Gastroesophageal sphincter (tissue), 4 donors: ENCODE measurements around the gene LRRC42. TPM values are rescaled to one million over a fixed set of nuclear protein-coding genes. Genes with fewer than 3 reads are reported as not detected.

Source experiments
- ATAC-seq: fragments of 150-250 bp; one replicate; pipeline ENCODE4 v1.9.1; 2016; ENCODE audit warnings: mild to moderate bottlenecking, moderate library complexity
- H3K27ac ChIP-seq, 4 donors: fragments of 200-600 bp; sonication (generic) in 3 of 4; 1 replicate in 3 of 4; 2 replicates in 1 of 4; pipeline ENCODE4 v1.5.1; 2016 to 2019
- H3K27me3 ChIP-seq: fragments of 200-600 bp; sonication (generic); one replicate; pipeline ENCODE4 v1.5.1; 2019
- H3K36me3 ChIP-seq, 2 donors: fragments of 200-600 bp; sonication (generic); one replicate each; pipeline ENCODE4 v1.5.1; 2019; ENCODE audit warnings: control low read depth in 1 of 2
- H3K4me1 ChIP-seq, 3 donors: fragments of 200-600 bp; sonication (generic); 1 replicate in 2 of 3; 2 replicates in 1 of 3; pipeline ENCODE4 v1.5.1; 2016 to 2019; ENCODE audit warnings: control low read depth in 2 of 3
- H3K4me3 ChIP-seq, 2 donors: fragments of 200-600 bp; sonication (generic); one replicate each; pipeline ENCODE4 v1.5.1; 2019; ENCODE audit warnings: mild to moderate bottlenecking in 1 of 2, moderate library complexity in 1 of 2
- H3K9me3 ChIP-seq, 3 donors: fragments of 200-600 bp; sonication (generic); one replicate each; pipeline ENCODE4 v1.5.1; 2017 to 2019; ENCODE audit warnings: control low read depth in 2 of 3
- CTCF ChIP-seq, 4 experiments: fragments of 200-600 bp in 2 of 4; fragments of 450-650 bp in 2 of 4; sonication (generic) in 1 of 4; IDR thresholded peaks; one replicate each; pipeline ENCODE4 v1.5.1; 2017 to 2019; ENCODE audit warnings: antibody characterized with exemption in 4 of 4, mild to moderate bottlenecking in 2 of 4, moderate library complexity in 2 of 4
- EP300 ChIP-seq: sonication (generic); formaldehyde crosslinking; IDR thresholded peaks from one replicate; pipeline ENCODE4 v1.6.1; 2017; ENCODE audit warnings: antibody characterized with exemption, mild to moderate bottlenecking
- POLR2A ChIP-seq, 2 donors: fragments of 450-650 bp; IDR thresholded peaks; one replicate each; pipeline ENCODE4 v1.6.1; 2017; ENCODE audit warnings: antibody characterized with exemption in 2 of 2, mild to moderate bottlenecking in 2 of 2, moderate library complexity in 1 of 2
- POLR2AphosphoS5 ChIP-seq: sonication (generic); formaldehyde crosslinking; IDR thresholded peaks from one replicate; pipeline ENCODE4 v1.6.1; 2017; ENCODE audit warnings: antibody characterized with exemption
- WGBS, 2 donors: methylation state at CpG; one replicate each; pipeline ENCODE4 v1.1.5; 2018; ENCODE audit warnings: low coverage in 1 of 2; 5-methylcytosine and 5-hydroxymethylcytosine counted together
- total RNA-seq, 4 donors: library from RNA; depleted of rRNA; stranded (reverse); fragments of >200 nt; gene quantifications; one replicate each; pipeline ENCODE4 v1.1.0, GENCODE V29; 2016

Gene LRRC42
- total RNA-seq, 4 donors from 2014 or later: 19.6 to 31.4 (median 23.9) TPM

DNA sequence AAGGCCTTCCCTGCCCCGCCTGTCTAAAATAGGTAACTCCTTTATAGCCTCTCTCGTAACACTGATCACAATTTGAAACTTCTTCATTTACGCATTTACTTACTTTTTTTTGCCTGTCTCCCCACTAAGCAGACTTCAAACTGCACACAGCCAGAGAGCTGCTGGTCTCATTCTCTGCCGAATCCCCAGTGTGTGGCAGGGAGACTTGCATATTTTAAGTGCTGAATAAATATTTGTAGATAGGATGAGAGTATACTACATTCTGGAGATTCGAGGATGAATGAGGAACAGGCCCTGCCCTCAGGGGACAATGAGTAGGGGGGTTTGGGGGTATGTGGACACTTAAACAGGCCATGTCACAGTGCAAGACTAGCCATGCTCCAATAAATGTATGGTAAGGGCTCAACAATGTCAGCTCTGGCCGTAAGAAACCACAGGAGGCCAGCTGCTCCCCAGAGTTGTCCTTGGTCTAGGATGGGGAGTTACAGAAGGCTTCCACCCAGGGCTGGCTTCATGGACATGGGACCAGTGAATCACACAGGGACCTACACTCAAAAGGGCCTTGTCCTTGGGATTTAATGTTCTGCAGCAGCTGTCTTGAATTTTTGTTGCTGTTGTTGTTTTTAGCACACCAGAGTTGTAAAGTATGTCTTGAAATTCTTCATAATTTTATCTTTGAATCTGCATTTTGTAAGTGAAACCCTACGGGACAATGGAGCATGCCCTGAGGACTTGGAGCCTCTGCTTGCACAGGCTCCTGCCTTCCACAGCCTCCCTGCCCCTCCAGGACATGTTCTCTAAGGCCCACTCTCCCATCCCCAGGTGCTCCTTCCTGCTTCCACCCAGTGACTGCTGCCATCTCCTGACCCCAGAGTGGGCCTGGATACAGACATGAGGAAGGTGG, 43.7 kb upstream of the LRRC42 start:
- Histone ChIP-seq H3K4me1 (peaks cover 1 to 29% (median 10%) of the 10 kb centered on the region in 3 donors), H3K36me3 (peaks cover 0 to 9% of the 10 kb centered on the region in 2 donors), H3K27me3 (no peaks in the 10 kb centered on the region), H3K27ac (no peak overlapping the region), H3K9me3 (no peaks in the 10 kb centered on the region), H3K4me3 (no peak overlapping the region)
- TF ChIP-seq POLR2A (IDR thresholded peaks at IDR 0.05) (no peak), EP300 (no peak), CTCF (IDR thresholded peaks at IDR 0.05) (no peak), POLR2AphosphoS5 (no peak)
- WGBS, 2 donors: 61 to 83% methylated on average over 6 to 7 of the region's 7 CpGs
- no peak for ATAC-seq

- H3K27ac ChIP-seq: no peak overlapping the region
- H3K4me1 ChIP-seq: no peaks in the 10 kb centered on the region
- peaks cover 0 to 23% of the 10 kb centered on the region in 2 donors for H3K36me3 ChIP-seq
- H3K9me3 ChIP-seq: no peaks in the 10 kb centered on the region
- WGBS, 2 donors: 90 to 96% methylated on average over 6 to 7 of the region's 8 CpGs
- ATAC-seq: no peak
- H3K4me3 ChIP-seq: no peak overlapping the region
- TF ChIP-seq POLR2AphosphoS5 (no peak), CTCF (IDR thresholded peaks at IDR 0.05) (no peak), POLR2A (IDR thresholded peaks at IDR 0.05) (no peak), EP300 (no peak)
- H3K27me3 ChIP-seq: no peaks in the 10 kb centered on the region
Measured at GRCh38 chr1:53905509-53905908, 40.6 kb upstream of the LRRC42 start.

GRCh38 chr1:53906121-53906520, 40.0 kb upstream of the LRRC42 start:
- WGBS, 2 donors: 78% methylated on average over 2 of the region's 4 CpGs; no CpG with 5 or more reads in 1 of the 2 donors
- no peak overlapping the region for H3K27ac ChIP-seq
- no peaks in the 10 kb centered on the region for H3K9me3 ChIP-seq
- TF ChIP-seq CTCF (IDR thresholded peaks at IDR 0.05): no peak
- no peak for TF ChIP-seq POLR2AphosphoS5
- TF ChIP-seq POLR2A (IDR thresholded peaks at IDR 0.05): no peak
- TF ChIP-seq EP300: no peak
- no peak overlapping the region for H3K4me3 ChIP-seq
- no peaks in the 10 kb centered on the region for H3K27me3 ChIP-seq
- peaks cover 0 to 23% of the 10 kb centered on the region in 2 donors for H3K36me3 ChIP-seq
- H3K4me1 ChIP-seq: no peaks in the 10 kb centered on the region
- ATAC-seq: no peak

DNA sequence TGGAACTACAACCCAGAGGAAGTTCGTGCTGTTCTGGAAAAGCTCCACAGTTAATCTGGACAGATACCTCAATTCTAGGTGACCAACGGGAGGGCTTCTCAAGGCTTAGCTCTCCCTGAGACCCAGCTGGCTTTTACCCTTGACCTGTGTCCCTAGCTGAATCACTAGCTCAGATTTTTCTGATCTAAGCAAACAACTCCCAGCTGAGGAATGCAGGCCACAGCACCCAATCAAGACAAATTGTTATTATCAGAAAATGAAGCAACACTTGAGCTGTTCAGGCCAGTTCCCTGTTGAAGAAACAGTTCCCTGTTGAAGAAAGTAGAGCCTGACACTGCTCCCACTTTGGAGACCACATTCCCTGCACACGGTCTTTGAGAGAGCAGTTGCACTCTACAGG, 36.2 kb upstream of the LRRC42 start:
- TF ChIP-seq CTCF (IDR thresholded peaks at IDR 0.05): no peak
- TF ChIP-seq EP300: no peak
- TF ChIP-seq POLR2AphosphoS5: no peak
- no peak for TF ChIP-seq POLR2A (IDR thresholded peaks at IDR 0.05)
- H3K4me3 ChIP-seq: no peak overlapping the region

GRCh38 chr1:53911442-53911841, 34.7 kb upstream of the LRRC42 start:
- H3K9me3 ChIP-seq: no peaks in the 10 kb centered on the region
- WGBS, 2 donors: 94 to 100% methylated on average over 2 to 4 of the region's 4 CpGs
- no peaks in the 10 kb centered on the region for H3K27me3 ChIP-seq
- no peak for ATAC-seq
- peaks cover 0 to 64% of the 10 kb centered on the region in 2 donors for H3K36me3 ChIP-seq
- H3K4me3 ChIP-seq: no peak overlapping the region
- no peaks in the 10 kb centered on the region for H3K4me1 ChIP-seq
- TF ChIP-seq CTCF (IDR thresholded peaks at IDR 0.05) (no peak), POLR2AphosphoS5 (no peak), EP300 (no peak)
- no peak overlapping the region for H3K27ac ChIP-seq

More for the DNA sequence above, 36.2 kb upstream of the LRRC42 start:
- Histone ChIP-seq H3K36me3 (peaks cover 0 to 57% of the 10 kb centered on the region in 2 donors), H3K4me1 (no peaks in the 10 kb centered on the region), H3K9me3 (no peaks in the 10 kb centered on the region), H3K27me3 (no peaks in the 10 kb centered on the region), H3K27ac (no peak overlapping the region)
- WGBS, 2 donors: 58 to 92% methylated on average over 1 to 2 of the region's 3 CpGs
- ATAC-seq: no peak
